ENCODE measurements around the gene IGSF9B. TPM values are rescaled to one million over a fixed set of nuclear protein-coding genes. Genes with fewer than 3 reads are reported as not detected.

Gene IGSF9B
- total and polyA plus RNA-seq, 2 of the 13 experiments (the other 11 are each of a cell fraction or from before 2014, with no cell fraction given): not detected

GRCh38 chr11:133897331-133897650 lies 59.5 kb downstream of the IGSF9B start:
- Histone ChIP-seq H2AFZ (ENCODE audit: low read length) (no peak overlapping the region), H3K36me3 (replicated peaks in 1 of 2; ENCODE audit: control insufficient read depth in 1 of 2, insufficient read depth in 2 of 2, low read length in 2 of 2) (no peaks in the 10 kb centered on the region), H4K20me1 (ENCODE audit: insufficient read depth, low read length) (no peaks in the 10 kb centered on the region), H3K79me2 (ENCODE audit: insufficient read depth, low read length) (no peaks in the 10 kb centered on the region), H3K4me3 (replicated peaks in 1 of 3; ENCODE audit: insufficient read depth in 1 of 3, low read depth in 2 of 3, low read length in 3 of 3) (no peak overlapping the region), H3K9ac (ENCODE audit: insufficient read depth, low read depth, low read length) (no peak overlapping the region), H3K9me3 (ENCODE audit: low read length) (no peaks in the 10 kb centered on the region), H3K4me1 (ENCODE audit: insufficient read depth, low read length) (no peaks in the 10 kb centered on the region), H3K27me3 (ENCODE audit: control insufficient read depth in 1 of 2, insufficient read depth in 2 of 2, low read length in 2 of 2) (peaks cover 1 to 12% of the 10 kb centered on the region in 2 experiments; a peak in 3 of 5 replicates), H3K4me2 (ENCODE audit: low read depth, low read length) (no peak overlapping the region), H3K27ac (ENCODE audit: extremely low read length, insufficient read depth, low read length) (no peak overlapping the region)
- DNase-seq (ENCODE audit: low spot score) (no peak), ATAC-seq (no peak), FAIRE-seq (no peak)
- no TSS peak for BruUV-seq (replicated peaks)
- 51% methylated on average over 10 of the region's 10 CpGs for WGBS (ENCODE audit: low lambda C conversion rate)
- intact Hi-C loops (cut with micrococcal nuclease; ENCODE audit: unreplicated experiment) (no loop called here), in situ Hi-C loops (cut with HindIII; ENCODE audit: extremely low pct_ligation_motif_present, low pct_unique_long_range_greater_than_20kb) (no loop called here)
- ChIA-PET CTCF (ENCODE audit: low intra/inter-chr PET ratio, low total read pairs) (no interaction called here), POLR2A (no interaction called here)
- no peak for TF ChIP-seq ZBTB42 (CRISPR knock-in tag; IDR thresholded peaks at IDR 0.05)
- no peak for TF ChIP-seq TFE3 (CRISPR knock-in tag; IDR thresholded peaks at IDR 0.05)
- TF ChIP-seq CBX2 (IDR thresholded peaks at IDR 0.05; ENCODE audit: low read depth, low read length): no peak
- TF ChIP-seq CBX2 (CRISPR knock-in tag; IDR thresholded peaks at IDR 0.05; ENCODE audit: low read depth): no peak
- TF ChIP-seq SOX13 (IDR thresholded peaks at IDR 0.05): no peak
- TF ChIP-seq SOX13 (CRISPR knock-in tag; conservative IDR thresholded peaks at IDR 0.05 in 1 of 2, IDR thresholded peaks at IDR 0.05 in 1 of 2): no peak
- TF ChIP-seq ZSCAN5A (CRISPR knock-in tag; IDR thresholded peaks at IDR 0.05; ENCODE audit: borderline replicate concordance): no peak
- TF ChIP-seq, protein P1, sequence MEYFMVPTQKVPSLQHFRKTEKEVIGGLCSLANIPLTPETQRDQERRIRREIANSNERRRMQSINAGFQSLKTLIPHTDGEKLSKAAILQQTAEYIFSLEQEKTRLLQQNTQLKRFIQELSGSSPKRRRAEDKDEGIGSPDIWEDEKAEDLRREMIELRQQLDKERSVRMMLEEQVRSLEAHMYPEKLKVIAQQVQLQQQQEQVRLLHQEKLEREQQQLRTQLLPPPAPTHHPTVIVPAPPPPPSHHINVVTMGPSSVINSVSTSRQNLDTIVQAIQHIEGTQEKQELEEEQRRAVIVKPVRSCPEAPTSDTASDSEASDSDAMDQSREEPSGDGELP (IDR thresholded peaks at IDR 0.05; ENCODE audit: borderline replicate concordance, low read depth): no peak
- TF ChIP-seq, protein P2, sequence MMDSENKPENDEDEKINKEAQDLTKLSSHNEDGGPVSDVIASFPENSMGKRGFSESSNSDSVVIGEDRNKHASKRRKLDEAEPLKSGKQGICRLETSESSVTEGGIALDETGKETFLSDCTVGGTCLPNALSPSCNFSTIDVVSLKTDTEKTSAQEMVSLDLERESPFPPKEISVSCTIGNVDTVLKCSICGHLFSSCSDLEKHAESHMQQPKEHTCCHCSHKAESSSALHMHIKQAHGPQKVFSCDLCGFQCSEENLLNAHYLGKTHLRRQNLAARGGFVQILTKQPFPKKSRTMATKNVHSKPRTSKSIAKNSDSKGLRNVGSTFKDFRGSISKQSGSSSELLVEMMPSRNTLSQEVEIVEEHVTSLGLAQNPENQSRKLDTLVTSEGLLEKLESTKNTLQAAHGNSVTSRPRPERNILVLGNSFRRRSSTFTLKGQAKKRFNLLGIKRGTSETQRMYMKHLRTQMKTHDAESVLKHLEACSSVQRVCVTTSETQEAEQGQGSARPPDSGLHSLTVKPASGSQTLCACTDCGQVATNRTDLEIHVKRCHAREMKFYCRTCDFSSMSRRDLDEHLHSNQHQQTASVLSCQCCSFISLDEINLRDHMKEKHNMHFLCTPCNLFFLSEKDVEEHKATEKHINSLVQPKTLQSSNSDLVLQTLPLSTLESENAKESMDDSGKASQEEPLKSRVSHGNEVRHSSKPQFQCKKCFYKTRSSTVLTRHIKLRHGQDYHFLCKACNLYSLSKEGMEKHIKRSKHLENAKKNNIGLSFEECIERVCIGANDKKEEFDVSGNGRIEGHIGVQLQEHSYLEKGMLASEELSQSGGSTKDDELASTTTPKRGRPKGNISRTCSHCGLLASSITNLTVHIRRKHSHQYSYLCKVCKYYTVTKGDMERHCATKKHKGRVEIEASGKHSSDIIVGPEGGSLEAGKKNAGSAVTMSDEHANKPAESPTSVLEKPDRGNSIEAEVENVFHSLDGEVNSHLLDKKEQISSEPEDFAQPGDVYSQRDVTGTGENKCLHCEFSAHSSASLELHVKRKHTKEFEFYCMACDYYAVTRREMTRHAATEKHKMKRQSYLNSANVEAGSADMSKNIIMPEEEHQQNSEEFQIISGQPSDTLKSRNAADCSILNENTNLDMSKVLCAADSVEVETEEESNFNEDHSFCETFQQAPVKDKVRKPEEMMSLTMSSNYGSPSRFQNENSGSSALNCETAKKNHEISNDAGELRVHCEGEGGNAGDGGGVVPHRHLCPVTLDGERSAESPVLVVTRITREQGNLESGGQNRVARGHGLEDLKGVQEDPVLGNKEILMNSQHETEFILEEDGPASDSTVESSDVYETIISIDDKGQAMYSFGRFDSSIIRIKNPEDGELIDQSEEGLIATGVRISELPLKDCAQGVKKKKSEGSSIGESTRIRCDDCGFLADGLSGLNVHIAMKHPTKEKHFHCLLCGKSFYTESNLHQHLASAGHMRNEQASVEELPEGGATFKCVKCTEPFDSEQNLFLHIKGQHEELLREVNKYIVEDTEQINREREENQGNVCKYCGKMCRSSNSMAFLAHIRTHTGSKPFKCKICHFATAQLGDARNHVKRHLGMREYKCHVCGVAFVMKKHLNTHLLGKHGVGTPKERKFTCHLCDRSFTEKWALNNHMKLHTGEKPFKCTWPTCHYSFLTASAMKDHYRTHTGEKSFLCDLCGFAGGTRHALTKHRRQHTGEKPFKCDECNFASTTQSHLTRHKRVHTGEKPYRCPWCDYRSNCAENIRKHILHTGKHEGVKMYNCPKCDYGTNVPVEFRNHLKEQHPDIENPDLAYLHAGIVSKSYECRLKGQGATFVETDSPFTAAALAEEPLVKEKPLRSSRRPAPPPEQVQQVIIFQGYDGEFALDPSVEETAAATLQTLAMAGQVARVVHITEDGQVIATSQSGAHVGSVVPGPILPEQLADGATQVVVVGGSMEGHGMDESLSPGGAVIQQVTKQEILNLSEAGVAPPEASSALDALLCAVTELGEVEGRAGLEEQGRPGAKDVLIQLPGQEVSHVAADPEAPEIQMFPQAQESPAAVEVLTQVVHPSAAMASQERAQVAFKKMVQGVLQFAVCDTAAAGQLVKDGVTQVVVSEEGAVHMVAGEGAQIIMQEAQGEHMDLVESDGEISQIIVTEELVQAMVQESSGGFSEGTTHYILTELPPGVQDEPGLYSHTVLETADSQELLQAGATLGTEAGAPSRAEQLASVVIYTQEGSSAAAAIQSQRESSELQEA (CRISPR knock-in tag; IDR thresholded peaks at IDR 0.05; ENCODE audit: not compliant biosample characterization): no peak
- no peak for TF ChIP-seq SIX1 (CRISPR knock-in tag; IDR thresholded peaks at IDR 0.05; ENCODE audit: borderline replicate concordance)
- TF ChIP-seq ZFP36 (IDR thresholded peaks at IDR 0.05; ENCODE audit: borderline replicate concordance, low read depth, low read length, partially characterized antibody): no peak
- TF ChIP-seq ZNF780A (CRISPR knock-in tag; IDR thresholded peaks at IDR 0.05): no peak
